ENCODE results near the gene FOXR1. TPM values are rescaled to one million over a fixed set of nuclear protein-coding genes. Genes with fewer than 3 reads are reported as not detected.

FOXR1 gene
- total and polyA plus RNA-seq, 2 of the 8 experiments (the other 6 are each of a cell fraction or from before 2014, with no cell fraction given), result not detected

GRCh38 chr11:118924591-118925585 is 46.7 kb upstream of the FOXR1 start:
- peak overlapping the region; percentile 42 for H3K56ac ChIP-seq (replicated peaks; ENCODE audit: insufficient read length, low read depth, low read length)
- H3K79me2 ChIP-seq (ENCODE audit: control insufficient read depth in 1 of 2, insufficient read depth in 2 of 2, low read length in 2 of 2), result peaks cover 26 to 54% of the 10 kb centered on the region in 2 experiments
- H3K36me3 ChIP-seq (ENCODE audit: control insufficient read depth in 2 of 4, insufficient read depth in 4 of 4, low read length in 3 of 4), result no peaks in the 10 kb centered on the region; a peak in 1 of 8 replicates
- DNase-seq (ENCODE audit: low read depth in 1 of 2, low spot score in 2 of 2) (peak in 1 of 2 experiments; percentile 83), FAIRE-seq (no peak)
- H2BK5ac ChIP-seq (ENCODE audit: low read depth, low read length), result peak overlapping the region; percentile 31; the same call in 1 of the 2 replicates
- no peak overlapping the region for H2BK15ac ChIP-seq (ENCODE audit: low read length)
- no peak overlapping the region for H2BK20ac ChIP-seq (ENCODE audit: low read length)
- peaks cover 22% of the 10 kb centered on the region for H3K79me1 ChIP-seq (ENCODE audit: low read depth, low read length)
- H3K4me1 ChIP-seq (replicated peaks in 1 of 4; ENCODE audit: control insufficient read depth in 3 of 4, insufficient read depth in 4 of 4, low read length in 3 of 4), result peaks cover 23 to 56% (median 42%) of the 10 kb centered on the region in 4 experiments
- H4K8ac ChIP-seq (ENCODE audit: extremely low read depth, insufficient read depth, low read length), result no peak overlapping the region; the same call in 1 of the 2 replicates
- H3K27ac ChIP-seq (ENCODE audit: low read depth, low read length), result no peak overlapping the region
- H4K5ac ChIP-seq (ENCODE audit: insufficient read length, low read depth, low read length), result no peak overlapping the region
- no peak overlapping the region for H2BK120ac ChIP-seq (replicated peaks; ENCODE audit: low read depth, low read length)
- H4K91ac ChIP-seq (replicated peaks; ENCODE audit: insufficient read length, low read length), result no peak overlapping the region
- H3K23me2 ChIP-seq (ENCODE audit: low read depth, low read length), result peaks cover 15% of the 10 kb centered on the region
- H3K9ac ChIP-seq (replicated peaks in 1 of 4; ENCODE audit: extremely low read depth in 1 of 4, low read depth in 3 of 4, low read length in 3 of 4), result peak overlapping the region in 3 of 4 experiments; percentile 38 to 63 (median 45); a peak in 5 of 7 replicates
- no peaks in the 10 kb centered on the region; a peak in 1 of 7 replicates for H3K27me3 ChIP-seq (replicated peaks in 1 of 4; ENCODE audit: control insufficient read depth in 3 of 4, extremely low read depth in 1 of 4, insufficient read depth in 3 of 4, low read length in 3 of 4)
- peak overlapping the region; percentile 70 to 99 for H3K4me2 ChIP-seq (ENCODE audit: insufficient read depth in 1 of 2, low read depth in 2 of 2, low read length in 2 of 2)
- no peak overlapping the region for H2AFZ ChIP-seq (ENCODE audit: low read length)
- ChIA-PET CTCF (ENCODE audit: partially characterized antibody) (interaction anchor here (0.8 to 2.7 kb wide), 10 partner anchors 11 to 168 kb away, joined by 3 to 12 read pairs (median 4); partner anchors contain the start of gene DDX6), POLR2A (ENCODE audit: partially characterized antibody) (interaction anchor here (1.0 to 1.7 kb wide), 8 partner anchors 11 to 255 kb away, joined by 3 to 16 read pairs (median 5); partner anchors contain the start of gene CENATAC)
- H3K14ac ChIP-seq (ENCODE audit: insufficient read length), result no peak overlapping the region
- H3K9me3 ChIP-seq (ENCODE audit: insufficient read depth in 2 of 2, low read depth in 1 of 2, low read length in 1 of 2), result no peaks in the 10 kb centered on the region
- no peak overlapping the region for H2AK5ac ChIP-seq (ENCODE audit: low read depth, low read length)
- no peak overlapping the region for H3K23ac ChIP-seq (ENCODE audit: insufficient read length)
- no peak overlapping the region for H2BK12ac ChIP-seq (ENCODE audit: low read depth, low read length)
- 4% methylated on average over 28 of the region's 45 CpGs; no CpG with 5 or more reads in 1 of the 2 experiments for WGBS, 2 experiments (ENCODE audit: extremely low coverage in 1 of 2, insufficient coverage in 1 of 2, insufficient read length in 1 of 2, insufficient replicate concordance in 2 of 2, low coverage in 1 of 2, low lambda C conversion rate in 2 of 2, missing lambda C conversion rate in 1 of 2)
- H3K18ac ChIP-seq (ENCODE audit: extremely low read depth, low read length), result no peak overlapping the region; the same call in 1 of the 2 replicates
- H4K20me1 ChIP-seq (replicated peaks in 1 of 2; ENCODE audit: control insufficient read depth in 1 of 2, insufficient read depth in 2 of 2, low read length in 2 of 2), result peaks cover 13 to 25% of the 10 kb centered on the region in 2 experiments
- H3K4me3 ChIP-seq (ENCODE audit: extremely low read depth in 1 of 4, insufficient read depth in 2 of 4, low read depth in 3 of 4, low read length in 4 of 4), result peak overlapping the region; percentile 82 to 98 (median 94)
- H3K4ac ChIP-seq (replicated peaks; ENCODE audit: insufficient read length, low read depth, low read length), result no peak overlapping the region
- TF ChIP-seq FOSL1 (IDR thresholded peaks at IDR 0.05; ENCODE audit: insufficient read depth, low read depth, low read length), result no peak

All from H1 (cell line).